ENCODE data around the gene UHRF2. TPM values are rescaled to one million over a fixed set of nuclear protein-coding genes. Genes with fewer than 3 reads are reported as not detected.

Gene UHRF2
- total and polyA plus RNA-seq, 2 of the 13 experiments (the other 11 are each of a cell fraction or from before 2014, with no cell fraction given), result 42.1 to 44.2 TPM

GRCh38 chr9:6444128-6444527, 31.1 kb downstream of the UHRF2 start:
- Histone ChIP-seq H3K9ac (ENCODE audit: insufficient read depth, low read depth, low read length) (no peak overlapping the region), H3K79me2 (ENCODE audit: insufficient read depth, low read length) (peaks cover 82% of the 10 kb centered on the region)
- POLR2A ChIA-PET, result no interaction called here
- TF ChIP-seq IRF1 (CRISPR knock-in tag; IDR thresholded peaks at IDR 0.05; ENCODE audit: low read depth) (no peak), NFATC3 (CRISPR knock-in tag; IDR thresholded peaks at IDR 0.05) (no peak), ELF1 (CRISPR knock-in tag; IDR thresholded peaks at IDR 0.05) (no peak), BCLAF1 (IDR thresholded peaks at IDR 0.05) (no peak), ZNF251 (CRISPR knock-in tag; IDR thresholded peaks at IDR 0.05) (no peak), ZNF530 (CRISPR knock-in tag; IDR thresholded peaks at IDR 0.05; ENCODE audit: low read depth) (no peak), TAF15 (IDR thresholded peaks at IDR 0.05; ENCODE audit: low read depth, low read length, poor library complexity, severe bottlenecking) (no peak), SKI (IDR thresholded peaks at IDR 0.05; ENCODE audit: partially characterized antibody) (no peak), ZC3H4 (CRISPR knock-in tag; IDR thresholded peaks at IDR 0.05; ENCODE audit: borderline replicate concordance) (no peak), MLXIP (CRISPR knock-in tag; IDR thresholded peaks at IDR 0.05; ENCODE audit: borderline replicate concordance) (no peak), REPIN1 (CRISPR knock-in tag; IDR thresholded peaks at IDR 0.05; ENCODE audit: borderline replicate concordance, low read depth) (no peak), ZNF773 (CRISPR knock-in tag; IDR thresholded peaks at IDR 0.05; ENCODE audit: borderline replicate concordance) (no peak), RFX1 (IDR thresholded peaks at IDR 0.05) (no peak), ZNF577 (CRISPR knock-in tag; IDR thresholded peaks at IDR 0.05; ENCODE audit: borderline replicate concordance, low read depth) (no peak)
- TF ChIP-seq, protein P1, sequence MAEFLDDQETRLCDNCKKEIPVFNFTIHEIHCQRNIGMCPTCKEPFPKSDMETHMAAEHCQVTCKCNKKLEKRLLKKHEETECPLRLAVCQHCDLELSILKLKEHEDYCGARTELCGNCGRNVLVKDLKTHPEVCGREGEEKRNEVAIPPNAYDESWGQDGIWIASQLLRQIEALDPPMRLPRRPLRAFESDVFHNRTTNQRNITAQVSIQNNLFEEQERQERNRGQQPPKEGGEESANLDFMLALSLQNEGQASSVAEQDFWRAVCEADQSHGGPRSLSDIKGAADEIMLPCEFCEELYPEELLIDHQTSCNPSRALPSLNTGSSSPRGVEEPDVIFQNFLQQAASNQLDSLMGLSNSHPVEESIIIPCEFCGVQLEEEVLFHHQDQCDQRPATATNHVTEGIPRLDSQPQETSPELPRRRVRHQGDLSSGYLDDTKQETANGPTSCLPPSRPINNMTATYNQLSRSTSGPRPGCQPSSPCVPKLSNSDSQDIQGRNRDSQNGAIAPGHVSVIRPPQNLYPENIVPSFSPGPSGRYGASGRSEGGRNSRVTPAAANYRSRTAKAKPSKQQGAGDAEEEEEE (CRISPR knock-in tag; IDR thresholded peaks at IDR 0.05; ENCODE audit: borderline replicate concordance), result no peak
- TF ChIP-seq, protein P2, sequence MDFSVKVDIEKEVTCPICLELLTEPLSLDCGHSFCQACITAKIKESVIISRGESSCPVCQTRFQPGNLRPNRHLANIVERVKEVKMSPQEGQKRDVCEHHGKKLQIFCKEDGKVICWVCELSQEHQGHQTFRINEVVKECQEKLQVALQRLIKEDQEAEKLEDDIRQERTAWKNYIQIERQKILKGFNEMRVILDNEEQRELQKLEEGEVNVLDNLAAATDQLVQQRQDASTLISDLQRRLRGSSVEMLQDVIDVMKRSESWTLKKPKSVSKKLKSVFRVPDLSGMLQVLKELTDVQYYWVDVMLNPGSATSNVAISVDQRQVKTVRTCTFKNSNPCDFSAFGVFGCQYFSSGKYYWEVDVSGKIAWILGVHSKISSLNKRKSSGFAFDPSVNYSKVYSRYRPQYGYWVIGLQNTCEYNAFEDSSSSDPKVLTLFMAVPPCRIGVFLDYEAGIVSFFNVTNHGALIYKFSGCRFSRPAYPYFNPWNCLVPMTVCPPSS (IDR thresholded peaks at IDR 0.05), result no peak

More at GRCh38 chr9:6444128-6444527, 31.1 kb downstream of the UHRF2 start:
- H3K27ac ChIP-seq (ENCODE audit: extremely low read length, insufficient read depth, low read length), result no peak overlapping the region
- no peak overlapping the region for H3K4me3 ChIP-seq (replicated peaks in 1 of 3; ENCODE audit: insufficient read depth in 1 of 3, low read depth in 2 of 3, low read length in 3 of 3)
- 89% methylated on average over 2 of the region's 2 CpGs for WGBS (ENCODE audit: low lambda C conversion rate)
- H4K20me1 ChIP-seq (ENCODE audit: insufficient read depth, low read length), result peaks cover 36% of the 10 kb centered on the region; the same call in 1 of the 2 replicates
- no peaks in the 10 kb centered on the region for H3K9me3 ChIP-seq (ENCODE audit: low read length)
- 0 out of 2 replicates have a peak, but pooled peaks cover 7% of the 10 kb centered on the region for H3K4me1 ChIP-seq (ENCODE audit: insufficient read depth, low read length)
- CTCF ChIA-PET (ENCODE audit: low intra/inter-chr PET ratio, low total read pairs), result no interaction called here
- H3K36me3 ChIP-seq (replicated peaks in 1 of 2; ENCODE audit: control insufficient read depth in 1 of 2, insufficient read depth in 2 of 2, low read length in 2 of 2), result peaks cover 2 to 32% of the 10 kb centered on the region in 2 experiments; a peak in 4 of 5 replicates
- no peaks in the 10 kb centered on the region for H3K27me3 ChIP-seq (ENCODE audit: control insufficient read depth in 1 of 2, insufficient read depth in 2 of 2, low read length in 2 of 2)
- H2AFZ ChIP-seq (ENCODE audit: low read length), result no peak overlapping the region
- no peak overlapping the region for H3K4me2 ChIP-seq (ENCODE audit: low read depth, low read length)
- FAIRE-seq (no peak), ATAC-seq (no peak), DNase-seq (ENCODE audit: low spot score) (no peak)
- intact Hi-C loops (cut with micrococcal nuclease; ENCODE audit: unreplicated experiment) (no loop called here), in situ Hi-C loops (cut with HindIII; ENCODE audit: extremely low pct_ligation_motif_present, low pct_unique_long_range_greater_than_20kb) (no loop called here)
- BruUV-seq (replicated peaks), result no TSS peak
